Liver (tissue), 3 donors: ENCODE results near the gene CEP350.

ENCODE experiments used
- EGR1 ChIP-seq, 2 donors: IDR thresholded peaks; 2 replicates each; pipeline ENCODE4 v1.6.1; 2016 to 2018; ENCODE audit warnings: antibody characterized with exemption in 2 of 2, low read depth in 2 of 2
- FOXA1 ChIP-seq: IDR thresholded peaks from 2 replicates; pipeline ENCODE4 v1.6.1; 2016; ENCODE audit warnings: antibody characterized with exemption
- GABPA ChIP-seq, 2 donors: IDR thresholded peaks in 1 of 2; conservative IDR thresholded peaks in 1 of 2; 2 replicates each; pipeline ENCODE4 v1.6.1; 2016; ENCODE audit warnings: antibody characterized with exemption in 2 of 2, mild to moderate bottlenecking in 1 of 2, moderate library complexity in 1 of 2
- RAD21 ChIP-seq, 2 donors: IDR thresholded peaks; 2 replicates each; pipeline ENCODE4 v1.6.1; 2016; ENCODE audit warnings: antibody characterized with exemption in 2 of 2, mild to moderate bottlenecking in 2 of 2
- RXRA ChIP-seq, 2 donors: IDR thresholded peaks; 2 replicates each; pipeline ENCODE4 v1.6.1; 2017 to 2018; ENCODE audit warnings: antibody characterized with exemption in 2 of 2, mild to moderate bottlenecking in 1 of 2
- SP1 ChIP-seq: IDR thresholded peaks from 2 replicates; pipeline ENCODE4 v1.6.1; 2018; ENCODE audit warnings: antibody characterized with exemption, mild to moderate bottlenecking
- TAF1 ChIP-seq: conservative IDR thresholded peaks from 2 replicates; pipeline ENCODE4 v1.6.1; 2016; ENCODE audit warnings: antibody characterized with exemption, mild to moderate bottlenecking
- TF ChIP-seq, protein P1 (sequence below): fragments of 150-350 bp; IDR thresholded peaks from 2 replicates; pipeline ENCODE4 v1.5.1; 2017; ENCODE audit warnings: improper control_type of control experiment, low read depth, low read length; ENCODE audit not compliant: missing input control
- TF ChIP-seq, protein P2 (sequence below): IDR thresholded peaks from 2 replicates; pipeline ENCODE4 v1.6.1; 2016; ENCODE audit warnings: antibody characterized with exemption, mild to moderate bottlenecking
- TF ChIP-seq, protein P3 (sequence below): IDR thresholded peaks from 2 replicates; pipeline ENCODE4 v1.6.1; 2016; ENCODE audit warnings: antibody characterized with exemption
- TF ChIP-seq, protein P4 (sequence below): IDR thresholded peaks from 2 replicates; pipeline ENCODE4 v1.6.1; 2016; ENCODE audit warnings: antibody characterized with exemption
- donor health status: healthy.
- donor health status: healthy.

DNA sequence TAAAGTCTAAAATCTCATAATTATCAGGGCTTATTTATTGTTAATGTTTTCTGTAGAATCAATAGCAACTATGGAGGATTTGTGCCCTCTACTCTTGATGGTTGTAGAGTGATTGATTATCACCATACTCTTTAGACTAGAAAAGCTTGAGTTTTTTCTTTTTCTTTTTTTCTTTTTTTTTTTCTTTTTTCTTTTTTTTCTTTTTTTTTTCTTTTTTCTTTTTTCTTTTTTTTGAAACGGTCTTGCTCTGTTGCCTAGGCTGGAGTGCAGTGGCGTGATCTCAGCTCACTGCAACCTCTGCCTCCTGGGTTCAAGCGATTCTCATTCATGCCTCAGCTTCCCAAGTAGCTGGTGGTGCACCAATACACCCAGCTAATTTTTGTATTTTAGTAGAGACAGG is 42.8 kb upstream of the CEP350 start:
- TF ChIP-seq RAD21 (IDR thresholded peaks at IDR 0.05) (no peak), TAF1 (no peak), EGR1 (IDR thresholded peaks at IDR 0.05; ENCODE audit: low read depth in 2 of 2) (no peak), RXRA (IDR thresholded peaks at IDR 0.05) (no peak), GABPA (IDR thresholded peaks at IDR 0.05 in 1 of 2, conservative IDR thresholded peaks at IDR 0.05 in 1 of 2) (no peak), SP1 (no peak), FOXA1 (no peak)
- TF ChIP-seq, protein P1, sequence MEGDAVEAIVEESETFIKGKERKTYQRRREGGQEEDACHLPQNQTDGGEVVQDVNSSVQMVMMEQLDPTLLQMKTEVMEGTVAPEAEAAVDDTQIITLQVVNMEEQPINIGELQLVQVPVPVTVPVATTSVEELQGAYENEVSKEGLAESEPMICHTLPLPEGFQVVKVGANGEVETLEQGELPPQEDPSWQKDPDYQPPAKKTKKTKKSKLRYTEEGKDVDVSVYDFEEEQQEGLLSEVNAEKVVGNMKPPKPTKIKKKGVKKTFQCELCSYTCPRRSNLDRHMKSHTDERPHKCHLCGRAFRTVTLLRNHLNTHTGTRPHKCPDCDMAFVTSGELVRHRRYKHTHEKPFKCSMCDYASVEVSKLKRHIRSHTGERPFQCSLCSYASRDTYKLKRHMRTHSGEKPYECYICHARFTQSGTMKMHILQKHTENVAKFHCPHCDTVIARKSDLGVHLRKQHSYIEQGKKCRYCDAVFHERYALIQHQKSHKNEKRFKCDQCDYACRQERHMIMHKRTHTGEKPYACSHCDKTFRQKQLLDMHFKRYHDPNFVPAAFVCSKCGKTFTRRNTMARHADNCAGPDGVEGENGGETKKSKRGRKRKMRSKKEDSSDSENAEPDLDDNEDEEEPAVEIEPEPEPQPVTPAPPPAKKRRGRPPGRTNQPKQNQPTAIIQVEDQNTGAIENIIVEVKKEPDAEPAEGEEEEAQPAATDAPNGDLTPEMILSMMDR = no peak
- TF ChIP-seq, protein P2, sequence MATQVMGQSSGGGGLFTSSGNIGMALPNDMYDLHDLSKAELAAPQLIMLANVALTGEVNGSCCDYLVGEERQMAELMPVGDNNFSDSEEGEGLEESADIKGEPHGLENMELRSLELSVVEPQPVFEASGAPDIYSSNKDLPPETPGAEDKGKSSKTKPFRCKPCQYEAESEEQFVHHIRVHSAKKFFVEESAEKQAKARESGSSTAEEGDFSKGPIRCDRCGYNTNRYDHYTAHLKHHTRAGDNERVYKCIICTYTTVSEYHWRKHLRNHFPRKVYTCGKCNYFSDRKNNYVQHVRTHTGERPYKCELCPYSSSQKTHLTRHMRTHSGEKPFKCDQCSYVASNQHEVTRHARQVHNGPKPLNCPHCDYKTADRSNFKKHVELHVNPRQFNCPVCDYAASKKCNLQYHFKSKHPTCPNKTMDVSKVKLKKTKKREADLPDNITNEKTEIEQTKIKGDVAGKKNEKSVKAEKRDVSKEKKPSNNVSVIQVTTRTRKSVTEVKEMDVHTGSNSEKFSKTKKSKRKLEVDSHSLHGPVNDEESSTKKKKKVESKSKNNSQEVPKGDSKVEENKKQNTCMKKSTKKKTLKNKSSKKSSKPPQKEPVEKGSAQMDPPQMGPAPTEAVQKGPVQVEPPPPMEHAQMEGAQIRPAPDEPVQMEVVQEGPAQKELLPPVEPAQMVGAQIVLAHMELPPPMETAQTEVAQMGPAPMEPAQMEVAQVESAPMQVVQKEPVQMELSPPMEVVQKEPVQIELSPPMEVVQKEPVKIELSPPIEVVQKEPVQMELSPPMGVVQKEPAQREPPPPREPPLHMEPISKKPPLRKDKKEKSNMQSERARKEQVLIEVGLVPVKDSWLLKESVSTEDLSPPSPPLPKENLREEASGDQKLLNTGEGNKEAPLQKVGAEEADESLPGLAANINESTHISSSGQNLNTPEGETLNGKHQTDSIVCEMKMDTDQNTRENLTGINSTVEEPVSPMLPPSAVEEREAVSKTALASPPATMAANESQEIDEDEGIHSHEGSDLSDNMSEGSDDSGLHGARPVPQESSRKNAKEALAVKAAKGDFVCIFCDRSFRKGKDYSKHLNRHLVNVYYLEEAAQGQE = no peak
- TF ChIP-seq, protein P3, sequence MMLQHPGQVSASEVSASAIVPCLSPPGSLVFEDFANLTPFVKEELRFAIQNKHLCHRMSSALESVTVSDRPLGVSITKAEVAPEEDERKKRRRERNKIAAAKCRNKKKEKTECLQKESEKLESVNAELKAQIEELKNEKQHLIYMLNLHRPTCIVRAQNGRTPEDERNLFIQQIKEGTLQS = no peak
- TF ChIP-seq, protein P4, sequence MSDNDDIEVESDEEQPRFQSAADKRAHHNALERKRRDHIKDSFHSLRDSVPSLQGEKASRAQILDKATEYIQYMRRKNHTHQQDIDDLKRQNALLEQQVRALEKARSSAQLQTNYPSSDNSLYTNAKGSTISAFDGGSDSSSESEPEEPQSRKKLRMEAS = no peak
